Activated CD8-positive, alpha-beta memory T cell treated with anti-CD3 and anti-CD28 coated beads, Interleukin-2, amount 50 U/mL, for 4 hours (primary cell): ENCODE results near the gene PCBP3.
A peak's percentile ranks its signal among the peaks of the same experiment; 100 is the strongest.

Experiments
- DNase-seq: peaks from one replicate; pipeline ENCODE4 v3.0.0-alpha.2; 2020

The PCBP3 gene

GRCh38 chr21:45899317-45900033, 255.9 kb downstream of the PCBP3 start:
- DNase-seq: no peak

DNA sequence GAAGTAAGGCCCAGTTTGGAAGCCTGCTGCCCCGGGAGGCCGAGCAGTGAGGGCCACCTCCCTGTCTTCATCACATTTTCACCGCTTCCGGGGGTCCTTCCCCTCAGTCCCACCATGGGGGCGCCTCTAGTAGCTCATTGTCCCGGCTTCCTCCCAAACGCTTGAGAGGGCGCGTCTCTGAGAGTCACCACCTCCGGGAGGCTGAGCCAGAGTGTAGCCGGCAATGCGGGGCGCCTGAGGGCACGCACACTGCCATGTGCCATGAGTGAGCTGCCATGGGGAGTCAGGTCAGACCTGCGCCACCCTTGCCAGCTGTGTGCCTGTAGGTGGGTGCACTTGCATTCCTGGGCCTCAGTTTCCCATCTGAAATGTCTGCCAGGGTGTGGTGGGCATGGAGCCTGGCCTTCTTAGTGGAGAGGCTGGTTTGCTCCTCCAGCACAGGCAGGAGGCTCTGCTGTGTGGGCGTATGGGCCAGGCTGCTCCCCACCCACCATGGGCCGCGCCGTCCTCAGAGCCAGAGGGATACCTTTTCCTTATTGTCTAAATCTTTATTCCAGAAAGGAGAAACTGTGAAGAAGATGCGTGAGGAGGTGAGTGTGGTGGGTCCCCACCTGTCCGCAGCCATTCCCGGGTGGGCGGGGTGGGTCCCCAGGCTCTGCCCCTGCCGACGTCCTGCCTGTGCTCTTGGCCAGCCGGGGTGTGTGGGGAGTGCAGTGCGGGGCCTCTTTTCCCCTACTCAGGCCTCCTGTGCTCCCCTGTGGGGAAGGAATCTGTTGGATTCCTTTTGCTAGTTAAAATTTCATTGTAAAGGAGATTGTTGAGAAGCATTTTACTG, 256.7 kb downstream of the PCBP3 start:
- DNase-seq: no peak

- no peak for DNase-seq
These were observed 257.7 kb downstream of the PCBP3 start for GRCh38 chr21:45901061-45901690.

- DNase-seq: no peak
These were observed 258.9 kb downstream of the PCBP3 start for GRCh38 chr21:45902292-45902995.

GRCh38 chr21:45905196-45905595, 261.7 kb downstream of the PCBP3 start:
- peak; percentile 9 for DNase-seq

- DNase-seq: no peak
These were observed 262.8 kb downstream of the PCBP3 start for GRCh38 chr21:45906196-45906805.

- DNase-seq: no peak
These were observed 263.3 kb downstream of the PCBP3 start for GRCh38 chr21:45906859-45907258.

DNA sequence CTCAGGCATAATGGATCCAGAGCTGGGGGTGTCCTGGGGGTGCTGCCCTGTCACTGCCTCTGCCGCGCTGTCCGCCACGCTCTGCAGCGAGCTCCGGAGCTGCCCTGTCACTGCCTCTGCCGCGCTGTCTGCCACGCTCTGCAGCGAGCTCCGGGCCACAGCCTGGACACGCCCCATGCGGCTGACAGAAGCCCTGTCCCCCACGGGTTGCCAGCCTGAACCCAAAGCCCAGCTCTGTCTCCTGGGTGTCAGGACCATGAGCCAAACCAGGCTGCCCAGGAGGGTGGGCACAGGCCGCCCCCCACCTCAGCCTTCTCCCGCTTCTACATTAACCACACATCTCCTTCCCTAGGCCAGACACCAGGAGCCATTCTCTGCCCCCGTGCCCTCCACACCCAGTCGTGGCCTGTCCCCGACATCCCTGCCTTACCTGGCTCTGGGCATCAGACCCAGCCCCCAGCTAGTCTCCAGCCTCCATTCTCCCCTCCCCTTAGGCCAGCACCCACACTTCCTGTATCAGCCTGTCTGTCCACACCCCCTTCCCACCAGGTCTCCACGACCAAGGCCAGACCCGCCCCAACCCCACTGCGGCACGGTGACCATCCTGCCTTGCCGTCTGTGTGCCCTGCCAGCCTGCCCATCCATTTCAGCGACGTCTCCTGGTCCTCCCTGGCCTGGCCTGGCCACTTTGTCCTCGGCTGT, 265.2 kb downstream of the PCBP3 start:
- no peak for DNase-seq

- DNase-seq: no peak
These were observed 265.9 kb downstream of the PCBP3 start for GRCh38 chr21:45909238-45909988.

DNA sequence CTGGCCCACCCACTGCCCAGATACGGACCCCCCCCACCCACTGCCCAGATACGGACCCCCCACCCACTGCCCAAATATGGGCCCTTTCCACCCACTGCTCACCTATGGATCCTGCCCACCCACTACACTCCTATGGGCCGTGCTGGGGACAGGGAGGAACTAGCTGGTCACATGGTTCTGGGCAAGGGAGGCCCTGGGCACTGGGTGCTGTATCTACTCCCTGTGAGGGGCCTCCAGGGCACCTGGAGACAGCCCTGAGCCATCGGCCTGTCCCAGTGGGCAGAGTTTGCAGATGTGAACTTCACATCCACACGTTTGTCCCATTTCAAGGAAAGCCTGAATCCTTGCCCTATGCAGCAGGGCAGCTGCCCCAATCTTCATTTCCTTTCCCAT, 266.6 kb downstream of the PCBP3 start:
- no peak for DNase-seq

- DNase-seq: no peak
These were observed 267.2 kb downstream of the PCBP3 start for GRCh38 chr21:45910548-45911221.

GRCh38 chr21:45911806-45912325, 268.3 kb downstream of the PCBP3 start:
- no peak for DNase-seq

DNA sequence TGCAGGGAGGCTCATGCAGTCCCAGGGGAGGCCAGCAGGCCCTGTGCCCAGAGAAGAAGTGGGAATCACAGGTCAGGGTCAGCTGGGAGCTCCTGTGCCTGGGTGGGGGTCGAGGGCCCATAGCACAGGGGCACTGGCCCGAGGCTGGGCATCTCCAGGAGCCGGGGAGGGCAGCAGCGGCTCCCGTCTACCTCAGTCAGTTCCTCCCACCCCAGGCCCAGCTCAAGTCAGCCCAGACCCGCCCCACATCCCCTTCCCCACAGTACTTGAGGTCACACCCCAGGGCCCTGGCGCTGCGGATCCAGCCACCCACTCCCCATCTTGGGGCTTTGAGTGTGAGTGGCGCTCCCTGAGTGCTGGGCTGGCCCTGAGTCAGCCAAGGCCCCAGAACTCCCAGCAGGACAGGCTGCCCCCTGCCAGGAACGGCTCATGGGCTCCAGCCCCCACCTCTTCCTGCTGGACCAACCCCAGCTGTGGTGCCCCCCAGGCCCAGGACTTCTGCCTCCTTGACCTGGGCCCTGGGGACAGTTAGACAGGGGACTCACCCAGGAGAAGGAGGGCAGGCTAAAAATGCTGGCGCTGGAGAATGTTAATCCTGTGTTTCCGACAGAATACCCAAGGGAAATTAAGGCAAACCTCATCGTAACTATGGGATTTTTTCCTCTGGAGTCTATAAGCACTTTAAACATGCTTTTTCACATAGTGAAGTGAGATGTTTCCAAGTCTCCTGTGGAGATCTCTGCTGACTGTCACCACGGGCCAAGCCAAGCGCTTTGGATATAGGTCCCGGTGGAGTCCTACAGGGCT, 269.3 kb downstream of the PCBP3 start:
- DNase-seq: no peak

GRCh38 chr21:45913418-45913765, 269.9 kb downstream of the PCBP3 start:
- DNase-seq: no peak

DNA sequence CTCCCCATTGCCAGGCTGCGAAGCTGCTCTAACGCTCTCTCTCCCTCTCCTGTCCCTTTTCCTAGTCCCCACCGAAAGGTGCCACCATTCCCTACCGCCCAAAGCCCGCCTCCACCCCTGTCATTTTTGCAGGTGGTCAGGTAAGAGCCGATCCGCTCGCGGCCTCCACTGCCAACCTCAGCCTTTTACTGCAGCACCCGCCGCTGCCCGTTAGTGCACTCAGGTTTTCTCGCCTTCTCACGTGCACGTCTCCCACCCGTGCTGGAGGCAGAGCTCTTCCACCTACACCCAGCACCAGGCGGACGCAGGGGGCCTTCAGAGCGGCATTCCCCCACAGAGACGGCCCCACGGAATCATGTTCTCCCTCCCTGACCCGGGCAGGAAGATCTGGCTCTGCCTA, 270.4 kb downstream of the PCBP3 start:
- DNase-seq: no peak

GRCh38 chr21:45914321-45914845, 270.9 kb downstream of the PCBP3 start:
- no peak for DNase-seq

GRCh38 chr21:45916011-45916840, 272.7 kb downstream of the PCBP3 start:
- DNase-seq: no peak

- DNase-seq: no peak
These were observed 273.7 kb downstream of the PCBP3 start for GRCh38 chr21:45917241-45917640.

GRCh38 chr21:45918011-45918410, 274.5 kb downstream of the PCBP3 start:
- DNase-seq: no peak
